ENCODE results near the gene BRDT.

BRDT gene

GRCh38 chr1:91929250-91929649 is 20.0 kb upstream of the BRDT start:
- no peak for TF ChIP-seq REST (IDR thresholded peaks at IDR 0.05; ENCODE audit: low read depth)
- no peak for TF ChIP-seq TCF12 (IDR thresholded peaks at IDR 0.05; ENCODE audit: low read depth)
- no peak for TF ChIP-seq USF1 (IDR thresholded peaks at IDR 0.05)
- TF ChIP-seq NFIC (IDR thresholded peaks at IDR 0.05), result no peak
- TF ChIP-seq CREB1 (IDR thresholded peaks at IDR 0.05; ENCODE audit: low read depth), result no peak
- no peak for TF ChIP-seq MAX (IDR thresholded peaks at IDR 0.05)
- TF ChIP-seq EGR1 (IDR thresholded peaks at IDR 0.05), result no peak
- TF ChIP-seq TEAD4 (IDR thresholded peaks at IDR 0.05), result no peak

GRCh38 chr1:91937613-91938012 is 11.6 kb upstream of the BRDT start:
- TF ChIP-seq USF1 (IDR thresholded peaks at IDR 0.05), result no peak
- TF ChIP-seq NFIC (IDR thresholded peaks at IDR 0.05), result no peak
- TF ChIP-seq ZBTB7A (IDR thresholded peaks at IDR 0.05; ENCODE audit: low read depth), result no peak
- no peak for TF ChIP-seq TEAD4 (IDR thresholded peaks at IDR 0.05)
- TF ChIP-seq CEBPB (IDR thresholded peaks at IDR 0.05), result no peak
- no peak for TF ChIP-seq CREB1 (IDR thresholded peaks at IDR 0.05; ENCODE audit: low read depth)
- TF ChIP-seq TCF12 (IDR thresholded peaks at IDR 0.05; ENCODE audit: low read depth), result no peak
- no peak for TF ChIP-seq REST (IDR thresholded peaks at IDR 0.05; ENCODE audit: low read depth)
- TF ChIP-seq MAX (IDR thresholded peaks at IDR 0.05), result no peak
- no peak for TF ChIP-seq EGR1 (IDR thresholded peaks at IDR 0.05)
- TF ChIP-seq FOXM1 (IDR thresholded peaks at IDR 0.05; ENCODE audit: borderline replicate concordance, low read depth), result no peak
- TF ChIP-seq RAD21 (IDR thresholded peaks at IDR 0.05; ENCODE audit: low read depth), result no peak
- TF ChIP-seq EP300 (IDR thresholded peaks at IDR 0.05; ENCODE audit: borderline replicate concordance), result no peak
- no peak for TF ChIP-seq YY1 (IDR thresholded peaks at IDR 0.05; ENCODE audit: low read depth)
- TF ChIP-seq TAF1 (IDR thresholded peaks at IDR 0.05; ENCODE audit: low read depth), result no peak

- TF ChIP-seq REST (IDR thresholded peaks at IDR 0.05; ENCODE audit: low read depth) (no peak), TCF12 (IDR thresholded peaks at IDR 0.05; ENCODE audit: low read depth) (no peak), USF1 (IDR thresholded peaks at IDR 0.05) (no peak), TEAD4 (IDR thresholded peaks at IDR 0.05) (no peak), NFIC (IDR thresholded peaks at IDR 0.05) (no peak)
Measured at GRCh38 chr1:91940496-91940895, 8.7 kb upstream of the BRDT start.

GRCh38 chr1:91944087-91944486 is 5.1 kb upstream of the BRDT start:
- TF ChIP-seq CREB1 (IDR thresholded peaks at IDR 0.05; ENCODE audit: low read depth) (no peak), NFIC (IDR thresholded peaks at IDR 0.05) (no peak), EP300 (IDR thresholded peaks at IDR 0.05; ENCODE audit: borderline replicate concordance) (no peak), MAX (IDR thresholded peaks at IDR 0.05) (no peak), TCF12 (IDR thresholded peaks at IDR 0.05; ENCODE audit: low read depth) (no peak), YY1 (IDR thresholded peaks at IDR 0.05; ENCODE audit: low read depth) (no peak), USF1 (IDR thresholded peaks at IDR 0.05) (no peak), EGR1 (IDR thresholded peaks at IDR 0.05) (no peak), RAD21 (IDR thresholded peaks at IDR 0.05; ENCODE audit: low read depth) (no peak), TAF1 (IDR thresholded peaks at IDR 0.05; ENCODE audit: low read depth) (no peak), REST (IDR thresholded peaks at IDR 0.05; ENCODE audit: low read depth) (no peak), ZBTB7A (IDR thresholded peaks at IDR 0.05; ENCODE audit: low read depth) (no peak), FOXM1 (IDR thresholded peaks at IDR 0.05; ENCODE audit: borderline replicate concordance, low read depth) (no peak), CEBPB (IDR thresholded peaks at IDR 0.05) (no peak), TEAD4 (IDR thresholded peaks at IDR 0.05) (no peak)
